NOMO-1 treated with dmso at 0.1 percent for 144 hours (cell line): Measurements from ENCODE around the gene TMEM132C.
"Not testable (repeated sequence)": the region's sequence is repeated elsewhere in the genome, so short reads cannot be mapped to it uniquely, and the experiment has no call there.

ENCODE experiments used
- DNase-seq: peaks from one replicate; lab custom pipeline; 2025; ENCODE audit not compliant: unreplicated experiment; lab: John Stamatoyannopoulos, UW

The TMEM132C gene

DNA sequence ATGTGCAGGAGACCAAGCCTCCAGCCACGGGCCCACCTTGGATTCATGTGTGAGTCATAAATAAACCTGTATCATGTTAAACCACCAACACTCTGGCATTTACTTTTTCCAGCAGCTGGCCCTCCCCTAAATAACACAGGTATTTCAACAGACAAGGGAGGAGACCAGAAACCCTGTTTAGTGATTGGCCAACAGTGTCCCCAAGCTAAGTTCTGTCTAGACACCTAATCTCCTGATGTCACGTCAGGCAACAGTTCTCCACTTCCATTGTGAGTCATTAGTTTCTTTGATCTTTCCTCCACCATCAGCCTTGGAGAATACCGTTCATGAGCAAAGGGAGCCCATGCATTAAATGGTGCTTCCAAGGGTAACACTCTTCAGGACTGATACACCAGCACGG is 196.9 kb downstream of the TMEM132C start:
- DNase-seq: no peak

DNA sequence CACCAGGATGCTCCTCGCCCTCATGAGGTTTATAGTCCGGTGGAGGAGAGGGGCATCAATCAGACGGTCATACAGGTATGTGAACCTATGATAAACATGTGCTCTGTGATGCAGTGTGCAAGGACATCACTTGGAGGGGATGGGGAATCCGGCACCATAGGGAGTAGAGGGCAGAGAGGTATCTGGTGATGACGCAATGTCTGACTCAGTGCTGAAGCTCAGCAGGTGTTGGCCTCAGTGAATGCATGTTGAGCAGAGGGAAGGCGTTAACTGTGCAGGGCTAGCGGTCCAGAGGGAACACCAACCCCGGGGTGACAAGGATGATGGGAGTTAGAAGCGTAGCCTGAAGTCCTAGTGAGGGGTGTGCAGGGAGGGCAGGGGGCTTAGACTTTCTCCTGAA is 200.9 kb downstream of the TMEM132C start:
- no peak for DNase-seq

DNA sequence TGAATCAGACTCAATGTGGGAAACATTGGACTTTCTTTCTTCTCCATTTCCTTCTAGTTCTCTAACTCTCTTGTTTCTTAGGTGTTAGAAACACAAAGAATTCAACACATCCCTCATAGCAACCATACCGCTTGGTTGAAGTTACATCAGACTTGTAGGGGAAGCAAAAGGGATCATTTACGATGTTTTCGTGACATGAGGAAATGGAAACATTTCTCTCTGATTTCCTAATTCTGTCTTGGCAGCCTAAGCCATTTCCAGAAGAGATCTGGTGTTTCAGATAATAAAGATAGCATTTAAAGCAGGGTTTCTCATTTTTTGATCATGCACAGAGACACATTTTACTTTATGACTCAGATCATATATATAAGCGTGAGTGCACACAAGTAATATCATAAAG is 202.0 kb downstream of the TMEM132C start:
- DNase-seq: no peak

DNA sequence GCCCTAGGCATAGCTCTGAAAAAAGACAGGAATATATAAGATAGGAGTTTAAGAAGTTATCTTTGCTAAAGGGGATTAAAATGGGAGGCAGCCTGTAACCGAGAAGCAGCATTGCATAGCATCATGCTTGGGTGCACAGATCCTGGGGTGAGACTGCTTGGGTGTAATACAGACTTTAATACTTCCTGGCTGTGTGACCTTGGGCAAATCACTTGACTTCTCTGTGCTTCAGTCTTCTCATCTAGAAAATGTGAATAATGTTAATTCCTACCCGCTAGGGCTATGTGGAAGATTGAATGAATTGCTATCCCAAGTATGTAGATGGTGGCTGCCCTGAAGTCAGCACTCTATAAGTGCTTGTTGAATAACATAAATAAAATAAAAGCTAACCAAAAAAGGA is 204.5 kb downstream of the TMEM132C start:
- DNase-seq: no peak

DNA sequence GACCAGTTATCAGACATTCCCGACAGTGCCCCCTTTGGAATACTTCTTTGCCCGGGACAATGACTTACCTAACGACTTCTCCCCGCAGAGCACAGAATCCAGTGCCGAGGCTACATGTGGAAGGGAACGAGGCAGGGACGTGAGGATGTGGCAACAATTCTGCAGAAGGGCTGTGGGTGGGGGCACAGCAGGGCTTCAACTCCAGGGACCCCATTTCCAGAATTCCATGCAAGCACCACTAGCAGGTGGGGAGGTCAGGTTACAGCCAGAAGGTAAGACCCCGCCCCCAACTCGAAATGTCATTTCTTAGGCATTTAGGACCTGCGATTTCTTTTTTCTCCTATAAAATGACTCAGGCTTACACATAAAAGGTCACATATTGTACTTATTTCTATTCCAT is 207.9 kb downstream of the TMEM132C start:
- DNase-seq: no peak

DNA sequence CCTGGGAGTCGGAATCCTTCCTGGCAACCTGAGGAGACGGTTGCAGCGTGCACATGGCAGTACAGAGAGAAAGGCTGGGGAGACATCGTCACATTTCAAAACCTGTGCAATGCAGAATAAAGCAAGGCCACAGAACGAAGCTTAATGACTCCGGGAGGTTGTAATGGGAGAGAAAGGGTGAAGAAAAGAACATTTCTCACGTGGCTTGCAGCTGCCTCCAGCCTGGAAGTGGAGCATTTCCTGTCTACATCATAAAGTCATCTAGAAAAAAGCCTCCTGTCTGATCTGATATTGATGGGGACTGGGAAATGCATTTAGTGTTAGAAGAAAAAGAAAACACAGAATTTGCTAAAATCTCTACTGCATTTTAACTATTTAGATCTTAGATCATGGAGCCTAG is 209.3 kb downstream of the TMEM132C start:
- DNase-seq: no peak

DNA sequence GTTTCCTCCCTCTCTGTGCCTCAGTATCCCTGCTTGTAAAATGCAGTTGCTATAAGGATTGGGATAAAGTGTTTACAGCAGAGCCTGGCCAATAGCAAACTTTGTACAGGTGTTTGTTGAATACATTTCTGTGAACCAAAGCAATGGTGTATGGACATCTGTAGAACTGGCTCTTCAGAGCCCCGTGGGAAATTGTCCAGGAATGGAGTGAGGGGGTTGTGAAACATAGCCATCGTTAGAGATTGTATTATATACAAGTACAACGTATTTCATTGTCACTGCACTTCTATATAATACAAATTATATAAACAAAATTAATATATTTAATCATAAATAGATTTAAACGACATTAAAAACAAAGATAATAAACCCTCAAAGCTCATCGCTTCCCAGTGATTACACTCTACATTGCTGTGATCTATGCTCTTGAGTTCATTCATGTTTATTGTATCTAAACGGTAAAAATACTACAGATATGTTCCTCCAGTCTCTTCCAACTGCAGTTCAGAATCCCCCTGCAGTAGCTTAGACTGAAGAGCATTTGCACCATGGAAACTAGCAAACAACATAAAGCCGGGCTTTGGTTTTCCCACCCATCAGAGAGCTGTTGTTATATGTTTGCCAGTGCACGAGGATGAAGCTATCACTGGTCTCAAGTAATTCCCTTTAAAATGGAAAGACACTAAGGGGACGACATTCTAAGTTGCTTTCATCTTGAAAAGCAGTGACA is 216.7 kb downstream of the TMEM132C start:
- no peak for DNase-seq

DNA sequence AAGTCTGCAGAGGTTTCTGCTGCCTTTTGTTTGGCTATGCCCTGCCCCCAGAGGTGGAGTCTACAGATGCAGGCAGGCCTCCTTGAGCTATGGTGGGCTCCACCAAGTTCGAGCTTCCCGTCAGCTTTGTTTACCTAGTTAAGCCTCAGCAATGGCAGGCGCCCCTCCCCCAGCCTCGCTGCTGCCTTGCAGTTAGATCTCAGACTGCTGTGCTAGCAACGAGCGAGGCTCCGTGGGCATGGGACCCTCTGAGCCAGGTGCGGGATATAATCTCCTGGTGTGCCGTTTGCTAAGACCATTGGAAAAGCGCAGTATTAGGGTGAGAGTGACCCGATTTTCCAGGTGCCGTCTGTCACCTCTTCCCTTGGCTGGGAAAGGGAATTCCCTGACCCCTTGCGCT is 230.4 kb downstream of the TMEM132C start:
- not testable (repeated sequence) for DNase-seq

DNA sequence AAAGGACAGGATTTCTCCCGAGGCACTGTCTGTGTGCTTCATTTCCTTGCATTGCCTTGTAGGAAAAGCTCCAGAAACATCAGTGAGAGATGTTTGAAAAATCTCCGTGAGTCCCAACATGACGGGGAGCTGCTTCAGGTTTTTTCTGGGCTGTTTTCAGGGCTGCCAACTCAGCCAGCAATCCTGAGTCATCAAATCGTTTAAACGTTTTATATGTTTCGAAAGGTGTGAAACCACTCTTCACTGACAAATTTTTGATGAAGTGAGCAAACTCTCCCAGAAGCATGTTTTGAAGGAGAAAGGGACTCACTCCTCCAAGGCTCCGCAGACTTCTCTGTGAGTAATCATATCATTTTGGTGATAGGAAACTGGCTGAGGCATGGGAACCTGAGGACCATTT is 240.5 kb downstream of the TMEM132C start:
- no peak for DNase-seq

DNA sequence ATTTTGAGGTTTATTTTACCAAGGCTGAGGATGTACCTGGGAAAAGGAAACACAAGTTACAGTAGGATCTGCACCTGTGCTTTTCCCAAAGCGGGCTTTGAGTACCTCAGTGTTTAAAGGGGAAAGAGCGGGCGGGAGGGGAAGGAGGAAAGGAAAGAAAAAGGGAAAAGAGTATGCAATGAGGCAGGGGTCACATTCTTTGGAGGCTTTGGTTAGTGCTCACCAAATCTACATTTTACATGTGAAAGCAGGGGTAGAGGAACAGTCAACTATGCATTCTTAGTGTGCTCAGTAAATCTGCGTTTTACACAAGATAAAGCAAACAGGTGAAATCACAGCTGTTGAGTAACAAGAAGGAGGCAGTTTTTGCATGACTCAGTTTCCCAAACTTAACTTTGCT is 242.2 kb downstream of the TMEM132C start:
- no peak for DNase-seq

DNA sequence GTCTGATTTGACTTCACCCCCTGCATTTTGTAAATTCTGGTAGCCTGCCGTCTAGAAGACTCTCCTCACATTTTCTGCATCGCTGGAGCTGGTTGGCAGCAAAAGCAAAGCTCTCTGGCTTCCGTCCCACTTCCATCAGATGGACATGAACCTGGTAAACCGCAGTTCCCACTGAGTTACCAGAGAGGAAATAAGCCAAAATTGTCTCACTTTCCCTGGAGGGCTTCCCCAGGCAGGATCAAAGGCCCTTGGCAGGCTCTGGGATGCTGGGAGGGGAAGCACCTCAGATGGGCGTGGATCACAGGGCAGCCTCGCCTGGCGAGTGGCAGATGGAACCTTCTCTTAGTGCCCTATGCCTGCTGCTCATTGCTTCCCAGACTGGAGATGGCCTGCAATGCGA is 243.5 kb downstream of the TMEM132C start:
- DNase-seq: no peak

DNA sequence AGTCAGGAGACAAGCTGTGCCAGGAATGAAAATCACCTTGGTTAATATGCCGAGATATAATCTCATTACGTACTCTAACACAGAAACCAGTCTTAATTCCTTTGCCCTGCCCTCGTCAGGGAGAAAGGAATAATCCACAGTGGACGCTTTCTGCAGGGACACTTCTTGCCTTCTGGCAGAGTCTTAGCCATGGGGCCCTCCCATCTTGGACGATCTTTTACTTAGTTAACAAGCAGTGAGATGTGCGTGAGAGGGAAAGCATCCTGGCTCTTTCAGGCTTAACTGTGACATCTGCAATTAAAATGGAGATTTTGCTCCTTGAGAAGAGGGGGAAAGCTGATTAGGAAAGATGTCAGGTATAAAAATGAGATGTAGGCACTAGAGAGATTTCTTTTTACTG is 246.4 kb downstream of the TMEM132C start:
- DNase-seq: no peak

DNA sequence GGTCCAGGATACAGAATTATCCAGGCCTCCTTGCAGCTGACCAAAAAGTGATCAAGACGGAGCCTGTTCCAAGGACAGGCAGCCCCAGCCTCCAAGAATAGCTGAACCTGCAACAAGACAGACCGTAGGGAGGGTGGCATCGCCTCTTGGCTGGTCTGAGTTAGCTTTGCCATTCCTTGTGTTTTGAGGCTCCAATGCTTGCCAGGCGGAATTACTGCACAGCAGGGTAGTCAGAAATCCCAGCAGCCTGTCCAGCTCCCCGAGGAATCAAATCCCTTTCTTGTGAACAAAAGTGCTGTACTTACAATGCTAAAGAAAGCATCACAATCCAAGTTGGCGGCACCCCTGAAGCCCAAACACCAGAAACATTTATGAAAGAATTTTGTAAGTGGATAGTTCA is 246.9 kb downstream of the TMEM132C start:
- DNase-seq: no peak

DNA sequence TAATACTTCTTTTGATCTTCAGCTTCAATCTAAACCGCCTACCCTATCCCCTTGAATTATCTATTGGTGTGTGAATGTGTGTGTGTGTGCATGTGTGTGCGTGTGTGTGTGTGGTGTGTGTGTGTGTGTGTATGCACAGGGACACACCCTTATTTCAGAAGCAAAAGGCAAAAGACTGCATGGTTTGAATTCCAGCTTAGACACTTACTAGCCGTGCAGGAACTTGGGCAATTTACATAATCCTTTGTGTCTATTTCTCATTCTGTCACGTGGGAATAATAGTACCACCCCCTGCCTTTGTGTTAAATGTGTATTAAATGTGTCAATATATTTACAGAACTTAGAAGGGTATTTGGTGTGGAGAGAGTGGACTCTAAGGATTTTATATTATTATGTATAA is 251.7 kb downstream of the TMEM132C start:
- DNase-seq: no peak

DNA sequence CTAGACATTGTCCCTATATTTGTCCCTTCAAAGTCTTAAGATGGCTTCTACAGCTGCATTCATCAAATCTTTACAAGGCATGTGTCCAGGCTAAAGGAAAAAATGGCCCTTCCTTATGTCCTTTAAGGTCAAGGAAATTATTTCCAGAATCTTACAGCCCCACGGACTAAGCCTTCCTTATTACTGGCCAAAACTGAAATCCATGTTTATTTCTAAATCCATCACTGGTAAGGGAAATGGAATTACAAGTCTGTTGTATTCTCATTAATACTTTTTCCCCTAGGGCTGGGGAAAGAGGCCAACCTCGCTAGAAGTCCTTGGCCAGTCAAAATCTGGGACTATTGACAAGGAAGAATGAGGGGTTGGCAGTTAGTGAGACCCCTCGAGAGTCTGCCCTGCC is 252.5 kb downstream of the TMEM132C start:
- no peak for DNase-seq

DNA sequence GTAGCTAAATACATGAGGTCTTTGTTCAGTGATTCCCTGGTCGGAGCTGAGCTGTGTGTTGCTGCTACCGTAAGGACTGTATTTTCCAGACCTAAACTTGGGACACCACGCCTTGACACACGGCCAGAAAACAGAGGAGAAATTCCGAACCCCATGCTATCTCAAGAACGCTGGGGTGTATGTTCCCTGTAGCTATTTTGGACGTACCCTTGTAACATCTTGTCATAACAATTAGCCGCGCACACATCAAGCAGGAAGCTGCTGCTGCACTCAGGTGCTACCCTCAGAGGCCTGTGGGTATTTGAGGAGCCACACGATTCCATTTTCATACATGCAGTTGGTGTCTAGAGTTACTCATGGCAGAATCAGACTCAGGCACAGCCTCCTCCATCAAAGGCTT is 255.0 kb downstream of the TMEM132C start:
- no peak for DNase-seq

DNA sequence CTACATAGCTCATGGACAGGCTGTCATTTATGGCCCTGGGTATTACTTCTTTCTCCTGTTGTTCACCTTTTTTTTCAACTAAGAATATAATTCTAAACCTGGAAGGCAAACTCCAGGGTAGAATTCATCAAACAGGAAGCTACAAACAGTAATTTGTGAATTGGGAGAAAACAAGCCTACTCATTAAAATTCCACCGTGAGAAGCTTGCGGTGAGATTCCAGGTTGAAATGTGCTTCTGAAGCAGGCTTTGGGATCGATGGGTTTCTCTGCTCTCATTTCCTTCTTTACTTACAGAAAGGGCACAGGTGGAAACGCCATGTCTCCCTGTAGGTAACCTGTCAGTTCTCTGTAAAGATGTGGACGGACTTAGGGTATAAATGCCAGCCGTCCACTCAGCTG is 257.5 kb downstream of the TMEM132C start:
- no peak for DNase-seq

DNA sequence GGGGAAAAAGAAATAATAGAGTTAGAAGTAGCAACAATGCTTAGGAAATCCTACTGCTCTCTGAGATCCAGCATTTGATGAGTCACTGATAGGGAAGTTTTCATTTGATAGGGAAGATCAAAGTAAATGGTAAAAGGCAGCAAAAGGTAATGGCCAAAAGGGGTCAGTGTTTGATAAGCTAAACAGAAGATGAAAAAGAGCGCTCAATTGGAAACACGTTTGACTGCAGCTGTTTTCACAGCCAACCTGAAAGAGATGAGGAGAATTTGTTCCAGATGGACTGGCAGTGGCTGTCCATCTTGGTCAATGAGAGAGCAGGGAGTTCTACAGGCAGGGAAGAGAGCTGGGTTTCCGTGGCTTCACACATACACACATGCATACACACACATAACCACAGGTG is 264.2 kb downstream of the TMEM132C start:
- no peak for DNase-seq

DNA sequence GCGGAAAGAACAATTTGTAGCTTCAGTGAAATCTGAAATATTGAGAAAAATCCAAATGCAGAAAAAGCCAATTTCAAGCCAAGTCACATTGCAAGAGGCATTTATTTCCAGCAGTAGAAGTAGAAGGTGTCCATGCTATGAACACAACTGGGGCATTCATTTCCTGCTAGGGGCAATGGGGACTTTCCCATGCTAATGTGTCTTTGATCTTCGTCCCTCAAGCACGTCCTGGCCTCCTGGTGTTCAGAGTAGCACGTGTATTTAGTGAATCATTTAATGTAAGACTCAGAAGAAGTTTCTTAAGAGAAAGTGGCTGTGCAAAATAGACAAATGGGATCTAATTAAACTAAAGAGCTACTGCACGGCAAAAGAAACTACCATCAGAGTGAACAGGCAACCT is 267.9 kb downstream of the TMEM132C start:
- DNase-seq: no peak

DNA sequence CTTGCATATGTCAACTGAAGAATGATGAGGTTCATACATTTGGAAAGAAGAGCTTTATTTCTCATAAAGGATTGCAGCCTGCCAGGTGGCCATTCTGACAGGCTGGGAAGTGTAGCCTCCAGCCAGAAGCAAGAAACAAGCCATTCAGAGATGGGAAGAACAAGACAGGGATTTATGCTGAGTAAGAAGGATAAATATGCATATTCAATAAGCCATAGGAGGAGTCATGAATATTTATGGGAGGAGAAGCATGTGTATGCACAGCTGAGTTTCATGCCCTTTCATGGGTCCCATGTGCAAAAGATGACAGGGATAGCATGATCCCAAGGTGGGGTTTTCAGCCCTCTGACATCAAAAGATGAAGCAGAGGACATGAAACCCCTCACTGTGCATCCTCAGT is 269.8 kb downstream of the TMEM132C start:
- DNase-seq: no peak

DNA sequence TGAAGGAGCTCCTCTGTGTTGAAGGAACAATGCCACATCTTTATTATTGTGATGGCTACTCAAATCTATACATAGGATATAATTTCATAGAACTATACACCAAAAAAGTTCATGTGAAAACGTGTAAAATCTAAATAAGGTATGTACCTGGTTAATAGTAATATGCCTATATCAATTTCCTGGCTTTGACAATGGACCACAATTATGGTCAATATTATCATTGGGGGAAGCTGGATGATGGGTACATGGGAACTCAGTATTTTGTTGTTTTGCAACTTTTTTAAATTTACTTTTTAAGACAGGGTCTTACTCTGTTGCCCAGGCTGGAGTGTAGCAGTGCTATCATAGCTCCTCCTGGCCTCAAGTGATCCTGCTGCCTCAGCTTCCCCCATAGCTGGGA is 270.7 kb downstream of the TMEM132C start:
- DNase-seq: no peak

DNA sequence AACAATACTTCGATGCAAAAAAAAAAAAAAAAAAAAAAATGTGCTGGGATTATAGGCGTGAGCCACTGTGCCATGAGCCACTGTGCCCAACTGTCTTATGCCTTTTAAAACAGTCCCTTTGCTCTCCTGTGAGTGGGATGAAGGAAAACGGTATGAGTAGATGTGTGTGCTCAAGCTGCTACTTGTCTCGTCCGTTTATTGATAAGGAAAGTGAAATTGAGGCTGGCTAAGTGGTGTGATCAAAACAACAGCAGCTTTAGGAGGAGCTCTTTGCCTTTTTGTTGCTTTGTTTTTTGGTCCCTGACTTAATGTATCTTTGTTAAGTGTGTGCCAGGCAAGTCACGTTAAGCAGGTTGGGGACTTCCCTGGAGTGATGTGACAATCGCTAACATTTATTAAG is 275.9 kb downstream of the TMEM132C start:
- no peak for DNase-seq

DNA sequence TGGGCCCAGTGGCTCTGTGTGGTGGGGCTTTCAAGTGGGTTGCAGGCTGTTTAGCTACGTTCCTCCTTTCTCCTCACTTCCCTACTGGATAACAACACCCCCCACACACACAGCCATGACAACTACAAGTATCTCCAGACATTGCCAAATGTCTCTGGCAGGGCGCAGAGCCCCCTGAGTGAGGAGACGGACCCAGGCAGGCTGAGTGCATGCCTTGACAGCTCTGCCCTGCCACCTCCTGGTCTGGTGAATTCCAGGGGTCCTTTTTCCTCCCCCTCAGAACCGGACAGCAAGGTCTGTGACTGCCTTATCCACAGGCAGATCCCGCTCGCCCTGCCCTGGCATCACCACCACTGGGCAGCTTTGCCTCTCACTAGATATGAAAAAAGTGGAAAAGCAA is 276.5 kb downstream of the TMEM132C start:
- no peak for DNase-seq

DNA sequence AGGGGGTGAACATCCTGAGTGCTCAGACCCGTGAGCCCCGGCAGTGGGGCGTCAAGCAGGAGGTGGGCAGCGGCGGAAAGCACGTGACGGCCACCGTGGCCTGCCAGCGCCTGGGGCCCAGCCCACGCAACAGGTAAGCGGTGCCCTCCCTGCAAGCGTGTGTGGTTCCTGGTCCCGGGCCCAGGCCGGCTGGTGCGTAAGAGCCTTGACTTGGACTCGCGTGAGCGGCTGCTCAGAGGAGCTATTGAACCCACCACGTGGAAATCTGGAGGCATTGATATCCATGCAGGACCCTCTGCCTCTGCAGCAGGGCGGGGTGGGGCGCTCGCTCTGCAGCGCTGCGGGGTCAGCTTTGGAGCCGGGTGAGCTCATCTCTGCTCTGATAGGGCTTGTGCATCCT is 277.0 kb downstream of the TMEM132C start:
- DNase-seq: no peak
